Neural progenitor cell (in vitro differentiated cells): ENCODE results near the gene TRIO.

Experiments used
- EZH2phosphoT487 ChIP-seq: fragments of 200-600 bp; sonication (generic); IDR thresholded peaks from 2 replicates; pipeline ENCODE4 v1.6.1; 2017; ENCODE audit warnings: antibody characterized with exemption
- TF ChIP-seq, protein P1 (sequence below): fragments of 200-600 bp; sonication (generic); IDR thresholded peaks from 2 replicates; pipeline ENCODE4 v1.5.1; 2017; ENCODE audit warnings: antibody characterized with exemption, mild to moderate bottlenecking

DNA sequence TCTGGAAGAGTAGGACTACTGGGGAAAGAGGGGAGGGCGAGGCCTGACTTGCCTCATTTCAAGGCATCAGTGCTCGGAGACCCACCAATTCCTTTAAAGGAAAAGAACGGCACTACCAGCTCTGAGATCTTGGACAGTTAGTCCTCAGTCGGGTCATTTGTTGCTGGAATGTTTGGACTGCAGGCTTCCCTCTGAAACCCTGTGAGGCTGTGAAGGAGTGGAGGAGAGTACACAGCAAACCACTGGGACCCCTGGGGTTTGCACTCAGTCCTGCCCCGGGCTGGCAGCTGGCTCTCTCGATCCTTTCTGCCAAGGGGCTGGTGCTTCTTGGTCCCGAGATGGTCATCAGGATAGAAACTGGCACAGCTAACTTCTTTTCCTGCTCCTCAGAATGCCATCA is 194.5 kb downstream of the TRIO start:
- TF ChIP-seq, protein P1, sequence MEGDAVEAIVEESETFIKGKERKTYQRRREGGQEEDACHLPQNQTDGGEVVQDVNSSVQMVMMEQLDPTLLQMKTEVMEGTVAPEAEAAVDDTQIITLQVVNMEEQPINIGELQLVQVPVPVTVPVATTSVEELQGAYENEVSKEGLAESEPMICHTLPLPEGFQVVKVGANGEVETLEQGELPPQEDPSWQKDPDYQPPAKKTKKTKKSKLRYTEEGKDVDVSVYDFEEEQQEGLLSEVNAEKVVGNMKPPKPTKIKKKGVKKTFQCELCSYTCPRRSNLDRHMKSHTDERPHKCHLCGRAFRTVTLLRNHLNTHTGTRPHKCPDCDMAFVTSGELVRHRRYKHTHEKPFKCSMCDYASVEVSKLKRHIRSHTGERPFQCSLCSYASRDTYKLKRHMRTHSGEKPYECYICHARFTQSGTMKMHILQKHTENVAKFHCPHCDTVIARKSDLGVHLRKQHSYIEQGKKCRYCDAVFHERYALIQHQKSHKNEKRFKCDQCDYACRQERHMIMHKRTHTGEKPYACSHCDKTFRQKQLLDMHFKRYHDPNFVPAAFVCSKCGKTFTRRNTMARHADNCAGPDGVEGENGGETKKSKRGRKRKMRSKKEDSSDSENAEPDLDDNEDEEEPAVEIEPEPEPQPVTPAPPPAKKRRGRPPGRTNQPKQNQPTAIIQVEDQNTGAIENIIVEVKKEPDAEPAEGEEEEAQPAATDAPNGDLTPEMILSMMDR: no peak
- TF ChIP-seq EZH2phosphoT487: no peak
